Subcutaneous preadipocyte (primary cell): Measurements from ENCODE around the gene TNFSF13B. TPM values are rescaled to one million over a fixed set of nuclear protein-coding genes. Genes with fewer than 3 reads are reported as not detected.

Experiments
- small RNA-seq: library from RNA; depleted of rRNA; stranded (forward); fragments of <200 nt; gene quantifications from one replicate; pipeline ENCODE3, GENCODE V24; 2012
- total RNA-seq: library from RNA; depleted of rRNA; stranded (reverse); fragments of >200 nt; gene quantifications from 2 replicates; pipeline ENCODE4 v1.2.3, GENCODE V29; 2012

Gene TNFSF13B, protein sequence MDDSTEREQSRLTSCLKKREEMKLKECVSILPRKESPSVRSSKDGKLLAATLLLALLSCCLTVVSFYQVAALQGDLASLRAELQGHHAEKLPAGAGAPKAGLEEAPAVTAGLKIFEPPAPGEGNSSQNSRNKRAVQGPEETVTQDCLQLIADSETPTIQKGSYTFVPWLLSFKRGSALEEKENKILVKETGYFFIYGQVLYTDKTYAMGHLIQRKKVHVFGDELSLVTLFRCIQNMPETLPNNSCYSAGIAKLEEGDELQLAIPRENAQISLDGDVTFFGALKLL
- total RNA-seq, result 1.2 and 3.3 TPM in 2 replicates

DNA sequence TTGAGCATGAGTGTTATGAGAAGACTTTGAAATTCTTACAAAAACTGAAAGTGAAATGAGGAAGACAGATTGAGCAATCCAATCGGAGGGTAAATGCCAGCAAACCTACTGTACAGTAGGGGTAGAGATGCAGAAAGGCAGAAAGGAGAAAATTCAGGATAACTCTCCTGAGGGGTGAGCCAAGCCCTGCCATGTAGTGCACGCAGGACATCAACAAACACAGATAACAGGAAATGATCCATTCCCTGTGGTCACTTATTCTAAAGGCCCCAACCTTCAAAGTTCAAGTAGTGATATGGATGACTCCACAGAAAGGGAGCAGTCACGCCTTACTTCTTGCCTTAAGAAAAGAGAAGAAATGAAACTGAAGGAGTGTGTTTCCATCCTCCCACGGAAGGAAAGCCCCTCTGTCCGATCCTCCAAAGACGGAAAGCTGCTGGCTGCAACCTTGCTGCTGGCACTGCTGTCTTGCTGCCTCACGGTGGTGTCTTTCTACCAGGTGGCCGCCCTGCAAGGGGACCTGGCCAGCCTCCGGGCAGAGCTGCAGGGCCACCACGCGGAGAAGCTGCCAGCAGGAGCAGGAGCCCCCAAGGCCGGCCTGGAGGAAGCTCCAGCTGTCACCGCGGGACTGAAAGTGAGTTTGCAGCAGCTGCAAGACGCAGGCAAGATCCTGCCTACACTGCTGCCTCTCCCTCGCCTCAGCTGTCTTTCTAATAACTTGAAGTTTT, at the start of gene TNFSF13B:
Gene TNFSF13B, plus strand, starts transcription at position 118 of the 728 bp plus-strand sequence. Its CDS starts 178 bp downstream, at position 296.

Small RNA genes lying within 50 kb of the gene (small RNA-seq; reads per million reads assigned to genes)
- gene RNA5SP39, result not detected

Other genes starting within 250 kb of the TNFSF13B start
- 5.1 and 8.2 TPM in 2 replicates for gene LIG4, start 54.2 kb upstream of the TNFSF13B start, total RNA-seq
- 3.7 and 5.7 TPM in 2 replicates for gene ABHD13, start 51.3 kb upstream of the TNFSF13B start, total RNA-seq